ENCODE measurements around the gene UTP15. TPM values are rescaled to one million over a fixed set of nuclear protein-coding genes. Genes with fewer than 3 reads are reported as not detected.
A peak's percentile ranks its signal among the peaks of the same experiment; 100 is the strongest.

The UTP15 gene
- total and polyA plus RNA-seq, 2 of the 4 experiments (the other 2 are of a cell fraction), result 11.4 to 28.0 TPM

GRCh38 chr5:73539730-73540129 is 25.8 kb upstream of the UTP15 start:
- Histone ChIP-seq H3K4me2 (ENCODE audit: low read depth, low read length) (no peak overlapping the region), H3K36me3 (ENCODE audit: control insufficient read depth, insufficient read depth, low read length) (no peaks in the 10 kb centered on the region), H4K8ac (ENCODE audit: low read depth in 2 of 2, low read length in 2 of 2) (no peak overlapping the region), H4K91ac (ENCODE audit: insufficient read depth, low read depth, low read length) (0 out of 2 replicates have a peak overlapping the region, but pooled peaks have one; percentile 8), H2BK15ac (ENCODE audit: low read depth, low read length) (no peak overlapping the region; the same call in 2 of the 3 replicates), H3K56ac (ENCODE audit: extremely low read depth, insufficient read depth, low read length) (no peak overlapping the region), H3K4me1 (ENCODE audit: control insufficient read depth, insufficient read depth, low read length) (peaks cover 14% of the 10 kb centered on the region), H2BK20ac (ENCODE audit: low read depth, low read length) (peak overlapping the region; percentile 53; the same call in 1 of the 2 replicates), H3K27me3 (ENCODE audit: control insufficient read depth, insufficient read depth, low read length) (no peaks in the 10 kb centered on the region), H3K18ac (ENCODE audit: low read depth, low read length) (no peak overlapping the region), H3K27ac (ENCODE audit: insufficient read depth, low read length) (no peak overlapping the region), H3K4ac (ENCODE audit: low read depth, low read length) (peak overlapping the region; percentile 34), H3K9me3 (ENCODE audit: control insufficient read depth, insufficient read depth, low read length) (no peaks in the 10 kb centered on the region), H2AK9ac (replicated peaks; ENCODE audit: low read depth, low read length, poor library complexity) (no peak overlapping the region), H3K79me1 (ENCODE audit: low read depth in 1 of 2, low read length in 2 of 2) (no peaks in the 10 kb centered on the region), H3K9me1 (ENCODE audit: insufficient read depth, low read length) (peaks cover 18% of the 10 kb centered on the region), H3K23ac (ENCODE audit: low read depth, low read length) (no peak overlapping the region), H2AFZ (replicated peaks; ENCODE audit: low read length, poor library complexity) (no peak overlapping the region), H2AK5ac (ENCODE audit: low read depth, low read length) (no peak overlapping the region), H4K20me1 (ENCODE audit: insufficient read depth, low read length) (no peaks in the 10 kb centered on the region), H3K14ac (replicated peaks; ENCODE audit: low read depth, low read length) (no peak overlapping the region), H3K4me3 (ENCODE audit: insufficient read depth, low read depth, low read length) (no peak overlapping the region), H2BK5ac (ENCODE audit: low read depth, low read length, poor library complexity, severe bottlenecking) (no peak overlapping the region), H2BK120ac (ENCODE audit: low read depth, low read length) (peak overlapping the region; percentile 28), H4K5ac (ENCODE audit: low read depth, low read length) (no peak overlapping the region), H3K9ac (ENCODE audit: low read depth, low read length) (no peak overlapping the region)
- DNase-seq, result no peak
- in situ Hi-C loops (cut with MboI; ENCODE audit: low sequenced_read_pairs), result no loop called here
- no TSS peak for BruUV-seq (replicated peaks)
- intact Hi-C loops (cut with micrococcal nuclease), result loop anchor here (5.0 kb wide), 1 partner anchor 322 kb away; no protein-coding TSS in a partner anchor
- dilution Hi-C loops (cut with HindIII; ENCODE audit: low sequenced_read_pairs, unreplicated experiment), result no loop called here
- TF ChIP-seq NFE2L2 (IDR thresholded peaks at IDR 0.05; ENCODE audit: low read depth, low read length) (no peak), RAD21 (IDR thresholded peaks at IDR 0.05; ENCODE audit: low read length) (no peak), MAFK (IDR thresholded peaks at IDR 0.05; ENCODE audit: low read depth, low read length) (no peak), FOS (IDR thresholded peaks at IDR 0.05; ENCODE audit: low read depth, low read length) (no peak), MAZ (IDR thresholded peaks at IDR 0.05; ENCODE audit: borderline replicate concordance, low read depth, low read length) (no peak), POLR2A (IDR thresholded peaks at IDR 0.05; ENCODE audit: low read depth, low read length) (no peak), CEBPB (IDR thresholded peaks at IDR 0.05; ENCODE audit: low read depth, low read length) (no peak), RFX5 (IDR thresholded peaks at IDR 0.05; ENCODE audit: low read depth, low read length) (no peak), ELK1 (IDR thresholded peaks at IDR 0.05; ENCODE audit: borderline replicate concordance, low read depth, low read length) (no peak), MXI1 (IDR thresholded peaks at IDR 0.05; ENCODE audit: borderline replicate concordance, low read depth, low read length) (no peak), CHD1 (IDR thresholded peaks at IDR 0.05; ENCODE audit: low read depth, low read length) (no peak), BHLHE40 (IDR thresholded peaks at IDR 0.05; ENCODE audit: low read depth, low read length) (no peak), USF2 (IDR thresholded peaks at IDR 0.05; ENCODE audit: low read depth, low read length) (no peak), SMC3 (IDR thresholded peaks at IDR 0.05; ENCODE audit: low read depth, low read length) (no peak), RCOR1 (IDR thresholded peaks at IDR 0.05; ENCODE audit: insufficient replicate concordance, low read length) (no peak)
- TF ChIP-seq, protein P1, sequence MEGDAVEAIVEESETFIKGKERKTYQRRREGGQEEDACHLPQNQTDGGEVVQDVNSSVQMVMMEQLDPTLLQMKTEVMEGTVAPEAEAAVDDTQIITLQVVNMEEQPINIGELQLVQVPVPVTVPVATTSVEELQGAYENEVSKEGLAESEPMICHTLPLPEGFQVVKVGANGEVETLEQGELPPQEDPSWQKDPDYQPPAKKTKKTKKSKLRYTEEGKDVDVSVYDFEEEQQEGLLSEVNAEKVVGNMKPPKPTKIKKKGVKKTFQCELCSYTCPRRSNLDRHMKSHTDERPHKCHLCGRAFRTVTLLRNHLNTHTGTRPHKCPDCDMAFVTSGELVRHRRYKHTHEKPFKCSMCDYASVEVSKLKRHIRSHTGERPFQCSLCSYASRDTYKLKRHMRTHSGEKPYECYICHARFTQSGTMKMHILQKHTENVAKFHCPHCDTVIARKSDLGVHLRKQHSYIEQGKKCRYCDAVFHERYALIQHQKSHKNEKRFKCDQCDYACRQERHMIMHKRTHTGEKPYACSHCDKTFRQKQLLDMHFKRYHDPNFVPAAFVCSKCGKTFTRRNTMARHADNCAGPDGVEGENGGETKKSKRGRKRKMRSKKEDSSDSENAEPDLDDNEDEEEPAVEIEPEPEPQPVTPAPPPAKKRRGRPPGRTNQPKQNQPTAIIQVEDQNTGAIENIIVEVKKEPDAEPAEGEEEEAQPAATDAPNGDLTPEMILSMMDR (conservative IDR thresholded peaks at IDR 0.05; ENCODE audit: low read depth, low read length), result no peak
- CTCF ChIA-PET, result no interaction called here
- no peak for ATAC-seq (ENCODE audit: low read depth)
- POLR2A ChIA-PET (ENCODE audit: unreplicated experiment), result interaction anchor here (0.6 kb wide), 1 partner anchor 96 kb away, joined by 3 read pairs; no protein-coding TSS in a partner anchor
- no CpG with 5 or more reads among the region's 2 CpGs for WGBS, 2 experiments (ENCODE audit: extremely low coverage in 2 of 2, insufficient read length in 1 of 2)

All from IMR-90 (cell line).